Activated CD4-positive, alpha-beta T cell treated with anti-CD3 and anti-CD28 coated beads, Interleukin-2, amount 50 U/mL, for 24 hours (primary cell): ENCODE results near the gene SYCP2.

Source experiments
- DNase-seq, 2 donors: peaks; one replicate each; pipeline ENCODE4 v3.0.0-alpha.2; 2020; ENCODE audit warnings: low read depth in 1 of 2, low spot score in 1 of 2

Gene SYCP2

GRCh38 chr20:59824711-59825562, 108.5 kb downstream of the SYCP2 start:
- no peak for DNase-seq

DNA sequence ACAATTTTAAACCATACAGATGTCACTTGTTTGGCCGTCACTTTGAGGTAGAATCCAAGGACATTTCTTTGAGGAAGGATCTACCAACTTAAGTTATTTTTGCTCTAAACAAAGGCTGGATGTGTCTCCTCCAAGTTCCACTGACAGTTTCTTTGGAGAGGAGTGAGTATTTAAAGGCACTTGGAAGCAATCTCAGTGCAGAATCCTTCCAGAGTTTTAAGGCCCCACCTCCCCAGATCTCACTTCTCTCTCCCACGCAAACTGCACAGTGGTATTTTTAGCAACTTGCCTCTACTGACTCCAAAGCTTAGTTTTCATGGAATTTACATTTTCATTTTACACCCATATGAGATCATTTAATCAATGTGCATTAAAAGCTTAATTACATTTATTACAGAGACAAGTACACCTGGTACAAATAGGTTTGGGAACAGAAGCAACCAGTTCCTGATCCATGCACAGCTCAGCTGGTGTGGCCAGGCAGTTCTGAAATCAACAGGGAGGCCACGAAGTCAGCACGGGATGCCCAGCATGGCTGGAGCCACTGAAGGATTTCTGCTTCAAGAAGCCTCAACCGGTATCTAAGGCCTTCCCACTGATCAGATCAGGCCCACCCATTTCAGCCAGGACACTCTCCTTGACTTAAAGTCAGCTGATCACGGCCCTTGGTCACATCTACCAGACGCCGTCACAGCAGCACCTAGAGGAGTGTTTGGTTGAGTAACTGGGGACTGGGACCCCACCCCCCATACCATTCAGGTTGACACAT, 109.8 kb downstream of the SYCP2 start:
- DNase-seq = no peak

- DNase-seq = no peak
Observed at GRCh38 chr20:59823030-59823423, 110.4 kb downstream of the SYCP2 start.

DNA sequence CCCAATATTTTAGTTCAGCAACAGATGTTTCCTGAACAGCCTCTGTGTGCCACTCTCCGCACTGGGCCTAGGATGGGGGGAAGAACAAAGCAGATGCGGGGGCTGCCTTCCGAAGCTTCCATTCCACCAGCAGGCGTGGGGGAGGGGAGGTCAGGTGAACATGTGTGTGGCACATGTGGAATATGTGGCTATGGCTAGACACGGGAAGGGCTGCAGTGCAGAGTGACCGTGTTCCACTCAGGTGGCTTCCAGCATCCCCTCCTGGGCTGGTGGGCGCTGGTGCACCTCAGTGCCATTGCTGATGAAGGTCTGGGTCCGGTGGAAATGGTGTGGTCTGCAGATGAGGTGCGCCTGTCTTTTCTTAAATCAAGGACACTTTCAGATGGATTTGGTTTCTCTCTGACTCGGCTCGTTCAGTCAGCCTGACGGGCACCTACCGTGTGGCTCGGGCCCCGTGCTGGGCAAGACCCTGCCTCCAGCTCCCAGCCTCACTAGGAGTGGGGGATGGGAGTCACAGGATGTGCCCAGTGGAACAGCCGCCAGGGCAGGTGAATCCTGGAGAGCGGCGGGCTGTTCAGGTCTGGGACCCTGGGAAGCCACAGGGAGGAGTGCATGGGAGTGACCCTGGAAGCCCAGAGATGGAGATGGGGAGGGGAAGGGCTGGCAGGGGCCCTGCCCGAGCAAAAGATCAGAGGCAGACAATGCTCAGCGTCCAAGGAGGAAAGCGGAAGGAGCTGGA, 111.0 kb downstream of the SYCP2 start:
- DNase-seq = no peak

- DNase-seq = no peak
Observed at GRCh38 chr20:59821788-59822187, 111.6 kb downstream of the SYCP2 start.

- no peak for DNase-seq
Observed at GRCh38 chr20:59821201-59821600, 112.2 kb downstream of the SYCP2 start.

- DNase-seq = no peak
Observed at GRCh38 chr20:59820204-59821041, 113.0 kb downstream of the SYCP2 start.

- no peak for DNase-seq
Observed at GRCh38 chr20:59819496-59820203, 113.8 kb downstream of the SYCP2 start.

- no peak for DNase-seq
Observed at GRCh38 chr20:59818911-59819310, 114.5 kb downstream of the SYCP2 start.

DNA sequence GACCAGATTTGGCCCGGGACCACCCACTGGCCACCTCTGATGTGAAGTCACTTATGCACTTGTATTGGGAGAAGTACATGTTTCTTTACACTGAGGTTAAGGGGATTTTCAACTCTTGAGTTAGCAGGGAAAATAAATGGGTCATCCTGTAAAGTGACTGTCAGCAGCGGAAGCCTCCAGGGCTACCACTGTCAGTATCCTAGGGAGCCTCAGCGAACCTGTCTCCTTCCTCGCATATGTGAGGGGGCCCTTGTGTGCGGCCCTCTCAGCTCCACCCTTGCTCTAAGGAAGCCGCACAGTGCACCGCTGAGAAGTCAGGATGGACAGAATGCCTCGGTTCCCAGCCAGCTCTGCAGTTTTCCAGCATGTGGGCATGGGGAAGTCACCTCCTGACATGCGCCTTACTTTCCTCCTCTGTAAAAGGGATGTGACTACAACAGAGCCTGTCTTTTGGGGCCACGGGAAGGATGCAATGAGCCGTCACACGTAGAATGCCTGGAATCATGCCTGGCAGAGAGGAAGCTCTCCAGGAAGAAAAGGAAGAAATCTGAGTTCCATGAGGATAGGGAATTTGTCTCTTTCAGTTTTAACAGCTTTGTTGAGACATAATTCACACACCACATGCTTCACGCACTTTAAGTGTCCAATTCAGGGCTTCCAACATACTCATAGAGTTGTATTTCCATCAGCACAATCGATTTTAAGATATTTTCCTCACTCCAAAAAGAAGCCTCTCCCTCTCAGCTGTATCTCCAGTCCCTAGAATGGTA, 115.4 kb downstream of the SYCP2 start:
- DNase-seq = no peak

- DNase-seq = no peak
Observed at GRCh38 chr20:59817406-59817805, 116.0 kb downstream of the SYCP2 start.

- DNase-seq = no peak
Observed at GRCh38 chr20:59816146-59816738, 117.2 kb downstream of the SYCP2 start.

DNA sequence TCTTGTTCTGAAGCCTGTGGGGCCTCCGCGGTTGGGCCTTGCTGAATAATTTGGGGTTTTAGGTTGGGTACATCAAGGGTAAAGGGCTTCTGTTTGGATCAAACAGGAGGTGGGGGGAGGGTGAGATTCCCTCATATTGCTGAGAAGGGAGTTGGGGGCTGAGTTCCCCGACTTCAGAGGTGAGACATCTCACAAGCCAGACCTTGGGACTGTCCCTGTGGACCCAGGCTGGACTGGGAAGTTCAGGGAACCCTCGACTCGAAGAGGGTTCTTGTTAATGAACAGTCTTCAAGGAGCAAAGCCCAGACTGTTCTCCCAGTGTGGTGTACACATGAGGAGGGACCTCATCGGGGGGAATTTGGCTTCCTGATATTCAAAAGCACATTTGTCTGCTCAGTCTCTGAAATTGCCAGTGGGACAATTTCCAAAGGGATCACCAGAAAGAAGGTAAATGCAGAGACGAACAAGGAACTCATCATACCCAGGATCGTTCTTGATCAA, 118.5 kb downstream of the SYCP2 start:
- no peak for DNase-seq

GRCh38 chr20:59813948-59814839, 119.2 kb downstream of the SYCP2 start:
- DNase-seq = no peak
